ENCODE data around the gene SELE.

Gene SELE

DNA sequence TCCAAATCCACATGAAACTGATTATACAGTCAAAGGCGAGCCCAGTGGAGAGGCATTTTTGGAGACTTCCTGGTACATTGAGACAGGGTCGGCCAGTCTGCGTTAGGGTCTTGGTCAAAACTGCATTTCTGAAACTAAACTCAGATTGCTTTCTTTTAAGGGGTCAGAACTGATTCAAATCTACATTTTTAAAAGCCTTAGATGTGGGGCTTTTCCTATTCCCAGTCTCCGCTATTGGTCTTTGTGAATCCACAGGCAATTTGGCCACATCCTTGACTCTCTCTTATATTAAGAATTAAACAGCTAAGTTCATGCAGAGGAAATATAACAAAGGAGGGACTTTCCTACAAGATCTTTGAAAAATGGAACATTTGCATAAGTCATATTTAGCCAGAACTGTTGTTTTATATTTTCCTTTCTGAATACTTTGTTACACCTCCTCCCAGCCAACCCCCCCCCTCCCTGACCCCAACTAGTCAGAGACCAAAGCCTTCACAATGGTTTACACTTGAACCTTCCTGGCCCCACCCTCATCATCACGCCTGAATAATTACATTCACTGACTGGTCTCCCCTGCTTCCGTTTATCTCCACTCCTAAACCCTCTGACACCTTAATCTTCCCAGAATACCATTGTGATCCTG lies 53.4 kb downstream of the SELE start:
- no peak for DNase-seq

DNA sequence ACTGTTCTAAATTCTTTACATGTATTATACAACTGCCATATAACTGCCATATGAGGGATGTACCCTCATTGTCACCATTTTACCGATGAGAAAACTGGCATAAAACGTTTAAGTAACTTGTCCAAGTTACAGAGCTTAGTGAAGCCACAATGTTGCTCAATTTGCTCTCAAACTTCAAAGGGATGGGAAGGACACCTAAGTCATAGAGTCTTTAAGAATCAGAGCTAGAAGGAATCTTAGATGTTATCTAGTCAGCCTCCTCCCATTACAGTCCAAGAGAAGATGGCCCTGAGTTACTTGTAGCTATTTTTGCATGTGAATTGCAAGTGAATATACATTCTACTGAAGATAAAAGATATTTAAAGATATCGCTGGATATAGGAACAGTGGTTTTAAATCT lies 54.2 kb downstream of the SELE start:
- no peak for DNase-seq

DNA sequence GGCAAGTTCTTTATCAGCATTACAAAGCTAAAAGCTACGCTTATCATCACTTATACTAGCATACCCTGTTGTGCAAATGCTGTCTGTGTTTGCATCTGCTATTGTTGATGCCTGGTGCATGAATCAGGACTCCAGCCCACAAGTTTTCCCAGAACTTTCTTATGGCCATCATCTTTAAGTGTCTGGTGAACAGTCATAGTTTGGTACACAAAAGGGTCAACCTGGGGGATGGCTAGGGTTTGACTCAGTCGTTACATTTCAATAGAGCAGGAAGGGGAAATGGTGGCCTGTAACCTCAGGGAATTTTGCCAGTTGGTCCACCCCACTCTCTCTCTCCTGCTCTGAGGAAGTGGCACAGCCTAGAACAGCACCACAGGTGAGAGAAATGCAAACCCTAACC lies 57.9 kb downstream of the SELE start:
- DNase-seq: no peak
